ENCODE data around the gene LARGE1.

DNA sequence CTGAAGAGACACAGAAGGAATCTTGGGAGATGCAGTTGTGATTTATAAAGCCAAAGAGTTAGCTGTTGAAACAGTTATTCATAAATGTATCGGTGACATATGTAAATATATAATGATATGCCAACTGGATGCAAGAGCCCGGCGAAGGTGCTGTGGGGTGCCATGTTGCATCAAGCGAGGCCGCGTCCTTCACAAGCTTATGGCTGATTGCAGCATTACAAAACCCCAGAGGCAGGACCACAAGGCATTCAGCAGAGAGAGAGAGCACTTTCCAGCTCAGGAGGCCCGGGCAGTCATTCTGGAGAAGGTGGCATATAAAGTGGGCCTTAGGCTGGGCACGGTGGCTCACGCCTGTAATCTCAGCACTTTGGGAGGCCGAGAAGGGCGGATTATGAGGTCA, 65.6 kb downstream of the LARGE1 start:
- TF ChIP-seq, protein P1, sequence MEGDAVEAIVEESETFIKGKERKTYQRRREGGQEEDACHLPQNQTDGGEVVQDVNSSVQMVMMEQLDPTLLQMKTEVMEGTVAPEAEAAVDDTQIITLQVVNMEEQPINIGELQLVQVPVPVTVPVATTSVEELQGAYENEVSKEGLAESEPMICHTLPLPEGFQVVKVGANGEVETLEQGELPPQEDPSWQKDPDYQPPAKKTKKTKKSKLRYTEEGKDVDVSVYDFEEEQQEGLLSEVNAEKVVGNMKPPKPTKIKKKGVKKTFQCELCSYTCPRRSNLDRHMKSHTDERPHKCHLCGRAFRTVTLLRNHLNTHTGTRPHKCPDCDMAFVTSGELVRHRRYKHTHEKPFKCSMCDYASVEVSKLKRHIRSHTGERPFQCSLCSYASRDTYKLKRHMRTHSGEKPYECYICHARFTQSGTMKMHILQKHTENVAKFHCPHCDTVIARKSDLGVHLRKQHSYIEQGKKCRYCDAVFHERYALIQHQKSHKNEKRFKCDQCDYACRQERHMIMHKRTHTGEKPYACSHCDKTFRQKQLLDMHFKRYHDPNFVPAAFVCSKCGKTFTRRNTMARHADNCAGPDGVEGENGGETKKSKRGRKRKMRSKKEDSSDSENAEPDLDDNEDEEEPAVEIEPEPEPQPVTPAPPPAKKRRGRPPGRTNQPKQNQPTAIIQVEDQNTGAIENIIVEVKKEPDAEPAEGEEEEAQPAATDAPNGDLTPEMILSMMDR (IDR thresholded peaks at IDR 0.05; ENCODE audit: insufficient read depth, low read length), result no peak
- TF ChIP-seq POLR2AphosphoS5 (IDR thresholded peaks at IDR 0.05; ENCODE audit: low read depth) (no peak), GABPA (IDR thresholded peaks at IDR 0.05; ENCODE audit: low read depth) (no peak), SPI1 (IDR thresholded peaks at IDR 0.05; ENCODE audit: borderline replicate concordance, low read depth) (no peak)
- TF ChIP-seq, protein P2, sequence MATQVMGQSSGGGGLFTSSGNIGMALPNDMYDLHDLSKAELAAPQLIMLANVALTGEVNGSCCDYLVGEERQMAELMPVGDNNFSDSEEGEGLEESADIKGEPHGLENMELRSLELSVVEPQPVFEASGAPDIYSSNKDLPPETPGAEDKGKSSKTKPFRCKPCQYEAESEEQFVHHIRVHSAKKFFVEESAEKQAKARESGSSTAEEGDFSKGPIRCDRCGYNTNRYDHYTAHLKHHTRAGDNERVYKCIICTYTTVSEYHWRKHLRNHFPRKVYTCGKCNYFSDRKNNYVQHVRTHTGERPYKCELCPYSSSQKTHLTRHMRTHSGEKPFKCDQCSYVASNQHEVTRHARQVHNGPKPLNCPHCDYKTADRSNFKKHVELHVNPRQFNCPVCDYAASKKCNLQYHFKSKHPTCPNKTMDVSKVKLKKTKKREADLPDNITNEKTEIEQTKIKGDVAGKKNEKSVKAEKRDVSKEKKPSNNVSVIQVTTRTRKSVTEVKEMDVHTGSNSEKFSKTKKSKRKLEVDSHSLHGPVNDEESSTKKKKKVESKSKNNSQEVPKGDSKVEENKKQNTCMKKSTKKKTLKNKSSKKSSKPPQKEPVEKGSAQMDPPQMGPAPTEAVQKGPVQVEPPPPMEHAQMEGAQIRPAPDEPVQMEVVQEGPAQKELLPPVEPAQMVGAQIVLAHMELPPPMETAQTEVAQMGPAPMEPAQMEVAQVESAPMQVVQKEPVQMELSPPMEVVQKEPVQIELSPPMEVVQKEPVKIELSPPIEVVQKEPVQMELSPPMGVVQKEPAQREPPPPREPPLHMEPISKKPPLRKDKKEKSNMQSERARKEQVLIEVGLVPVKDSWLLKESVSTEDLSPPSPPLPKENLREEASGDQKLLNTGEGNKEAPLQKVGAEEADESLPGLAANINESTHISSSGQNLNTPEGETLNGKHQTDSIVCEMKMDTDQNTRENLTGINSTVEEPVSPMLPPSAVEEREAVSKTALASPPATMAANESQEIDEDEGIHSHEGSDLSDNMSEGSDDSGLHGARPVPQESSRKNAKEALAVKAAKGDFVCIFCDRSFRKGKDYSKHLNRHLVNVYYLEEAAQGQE (IDR thresholded peaks at IDR 0.05; ENCODE audit: insufficient replicate concordance, low read depth), result no peak
